Daoy (cell line): Measurements from ENCODE around the gene PPP1R36. TPM values are rescaled to one million over a fixed set of nuclear protein-coding genes. Genes with fewer than 3 reads are reported as not detected.
"Not testable (repeated sequence)": the region's sequence is repeated elsewhere in the genome, so short reads cannot be mapped to it uniquely, and the experiment has no call there.

Source experiments
- DNase-seq: peaks from one replicate; pipeline ENCODE4 v3.0.0-alpha.2; 2015; ENCODE audit warnings: low read depth
- total RNA-seq: library from RNA; depleted of rRNA; stranded (reverse); fragments of >200 nt; shearing (Covaris generic); gene quantifications from 2 replicates; pipeline ENCODE4 v1.2.3, GENCODE V29; 2014

The PPP1R36 gene
- total RNA-seq, 1 experiment from 2014 or later, result 0.63 TPM

- no peak for DNase-seq
Observed at GRCh38 chr14:64612971-64613666, 63.4 kb downstream of the PPP1R36 start.

- no peak for DNase-seq
Observed at GRCh38 chr14:64614166-64614565, 64.4 kb downstream of the PPP1R36 start.

GRCh38 chr14:64614805-64615391 lies 65.1 kb downstream of the PPP1R36 start:
- peak; percentile 29 for DNase-seq

GRCh38 chr14:64617872-64618408 lies 68.2 kb downstream of the PPP1R36 start:
- DNase-seq, result not testable (repeated sequence)

- DNase-seq, result no peak
Observed at GRCh38 chr14:64620910-64621309, 71.1 kb downstream of the PPP1R36 start.

- no peak for DNase-seq
Observed at GRCh38 chr14:64623554-64624165, 73.9 kb downstream of the PPP1R36 start.

GRCh38 chr14:64625386-64626232 lies 75.8 kb downstream of the PPP1R36 start:
- no peak for DNase-seq

- peak; percentile 76 for DNase-seq
Observed at GRCh38 chr14:64628940-64629408, 79.2 kb downstream of the PPP1R36 start.

GRCh38 chr14:64630778-64631177 lies 81.0 kb downstream of the PPP1R36 start:
- no peak for DNase-seq

GRCh38 chr14:64631222-64631621 lies 81.5 kb downstream of the PPP1R36 start:
- not testable (repeated sequence) for DNase-seq

GRCh38 chr14:64632056-64632455 lies 82.3 kb downstream of the PPP1R36 start:
- DNase-seq, result no peak

GRCh38 chr14:64634558-64634957 lies 84.8 kb downstream of the PPP1R36 start:
- no peak for DNase-seq

- peak; percentile 72 for DNase-seq
Observed at GRCh38 chr14:64636208-64636979, 86.6 kb downstream of the PPP1R36 start.

- no peak for DNase-seq
Observed at GRCh38 chr14:64636980-64637429, 87.2 kb downstream of the PPP1R36 start.

- no peak for DNase-seq
Observed at GRCh38 chr14:64637735-64638473, 88.1 kb downstream of the PPP1R36 start.

GRCh38 chr14:64638625-64639024 lies 88.9 kb downstream of the PPP1R36 start:
- DNase-seq, result no peak
